Posterior vena cava (tissue), 2 donors: ENCODE data around the gene EHD1. TPM values are rescaled to one million over a fixed set of nuclear protein-coding genes. Genes with fewer than 3 reads are reported as not detected.
A peak's percentile ranks its signal among the peaks of the same experiment; 100 is the strongest.
"Not testable (repeated sequence)": the region's sequence is repeated elsewhere in the genome, so short reads cannot be mapped to it uniquely, and the experiment has no call there.

Source experiments
- DNase-seq: peaks from one replicate; pipeline ENCODE4 v3.0.0-alpha.2; 2020; ENCODE audit warnings: low spot score
- intact Hi-C, 2 donors: fragments of 100-400 bp; cut with DNase I; formaldehyde crosslinking; loops; one replicate each; pipeline versions ENCODE4 v1.14.1 to v1.14.2; 2022 to 2023
- total RNA-seq, 2 donors: library from RNA; stranded (reverse); fragmentation: NEBNext Ultra II Directional; extraction: Animal tissue kit (Norgen Biotek cat#: 25700); gene quantifications; one replicate each; pipeline ENCODE4 v1.2.1, GENCODE V29; 2021
- donor health status: DM: yes; HTN: yes; CAD: no.
- donor health status: DM: yes; HTN: yes; CAD: no.

The EHD1 gene
- total RNA-seq, 2 donors from 2014 or later, result 135 to 164 TPM

- no peak for DNase-seq
- intact Hi-C loops, result no loop called here
These were observed 27.3 kb downstream of the EHD1 start for GRCh38 chr11:64850979-64851567.

- intact Hi-C loops, result loop anchor here in 1 of 2 donors (5.0 kb wide), 1 partner anchor 43 kb away; no protein-coding TSS in a partner anchor
- DNase-seq, result no peak
These were observed 28.6 kb downstream of the EHD1 start for GRCh38 chr11:64849598-64850356.

GRCh38 chr11:64848826-64849597 lies 29.4 kb downstream of the EHD1 start:
- DNase-seq, result no peak
- intact Hi-C loops, result loop anchor here in 1 of 2 donors (5.0 kb wide), 1 partner anchor 43 kb away; no protein-coding TSS in a partner anchor

- intact Hi-C loops, result loop anchor here in 1 of 2 donors (5.0 kb wide), 1 partner anchor 44 kb away; no protein-coding TSS in a partner anchor
- no peak for DNase-seq
These were observed 30.1 kb downstream of the EHD1 start for GRCh38 chr11:64848214-64848825.

GRCh38 chr11:64846998-64847666 lies 31.3 kb downstream of the EHD1 start:
- peak; percentile 98 for DNase-seq
- intact Hi-C loops, result loop anchor here in 1 of 2 donors (5.0 kb wide), 1 partner anchor 45 kb away; no protein-coding TSS in a partner anchor

- intact Hi-C loops, result loop anchor here (2.0 to 5.0 kb wide), 2 partner anchors 47 to 49 kb away; no protein-coding TSS in a partner anchor
- DNase-seq, result not testable (repeated sequence)
These were observed 32.7 kb downstream of the EHD1 start for GRCh38 chr11:64845776-64846129.

- no peak for DNase-seq
- intact Hi-C loops, result loop anchor here (2.0 to 5.0 kb wide), 2 partner anchors 47 to 50 kb away; no protein-coding TSS in a partner anchor
These were observed 33.2 kb downstream of the EHD1 start for GRCh38 chr11:64845129-64845775.

- no peak for DNase-seq
- intact Hi-C loops, result loop anchor here (2.0 to 5.0 kb wide), 2 partner anchors 48 to 50 kb away; no protein-coding TSS in a partner anchor
These were observed 33.9 kb downstream of the EHD1 start, which contains the start of gene CDC42BPG for GRCh38 chr11:64844330-64845128. TSS of gene CDC42BPG (minus strand) at chr11:64844653. CDS start at chr11:64844569, 84 bp downstream.

- intact Hi-C loops, result loop anchor here in 1 of 2 donors (2.0 kb wide), 1 partner anchor 51 kb away; no protein-coding TSS in a partner anchor
- DNase-seq, result no peak
These were observed 34.6 kb downstream of the EHD1 start for GRCh38 chr11:64843686-64844329.

- DNase-seq, result no peak
- intact Hi-C loops, result no loop called here
These were observed 35.4 kb downstream of the EHD1 start for GRCh38 chr11:64842851-64843685.

GRCh38 chr11:64842366-64842759 lies 36.1 kb downstream of the EHD1 start:
- intact Hi-C loops, result no loop called here
- DNase-seq, result no peak

- DNase-seq, result no peak
- intact Hi-C loops, result no loop called here
These were observed 36.6 kb downstream of the EHD1 start for GRCh38 chr11:64841592-64842365.

- intact Hi-C loops, result no loop called here
- DNase-seq, result no peak
These were observed 38.3 kb downstream of the EHD1 start for GRCh38 chr11:64839887-64840782.

- no peak for DNase-seq
- intact Hi-C loops, result no loop called here
These were observed 39.1 kb downstream of the EHD1 start for GRCh38 chr11:64839335-64839734.
